HEK293T (cell line): Measurements from ENCODE around the gene TMEM131L.

Experiments used
- CTCF ChIA-PET: fragments of 350-600 bp; formaldehyde crosslinking; extraction: SDS; loops from one replicate; lab custom pipeline; 2021; ENCODE audit warnings: antibody characterized with exemption, inconsistent platforms; lab: Yijun Ruan, JAX
- POLR2A ChIA-PET: fragments of 350-600 bp; formaldehyde crosslinking; extraction: SDS; loops from one replicate; lab custom pipeline; 2020; ENCODE audit warnings: antibody characterized with exemption, inconsistent platforms; lab: Yijun Ruan, JAX
- DNase-seq: peaks from one replicate; pipeline ENCODE4 v3.0.0; 2012; ENCODE audit warnings: mixed read lengths; ENCODE audit errors: extremely low spot score
- ARNT ChIP-seq: fragments of 450-650 bp; IDR thresholded peaks from 2 replicates; pipeline ENCODE4 v1.6.1; 2017; ENCODE audit warnings: mild to moderate bottlenecking
- BHLHE40 ChIP-seq: fragments of 450-650 bp; IDR thresholded peaks from 2 replicates; pipeline ENCODE4 v1.6.1; 2016; ENCODE audit warnings: mild to moderate bottlenecking, moderate library complexity, borderline replicate concordance
- CTBP1 ChIP-seq: fragments of 450-650 bp; IDR thresholded peaks from 2 replicates; pipeline ENCODE4 v1.6.1; 2016; ENCODE audit warnings: borderline replicate concordance
- ELF4 ChIP-seq: fragments of 450-650 bp; IDR thresholded peaks from 2 replicates; pipeline ENCODE4 v1.6.1; 2017; ENCODE audit warnings: antibody characterized with exemption
- FOXA1 ChIP-seq: fragments of 450-650 bp; IDR thresholded peaks from 2 replicates; pipeline ENCODE4 v1.6.1; 2016; ENCODE audit warnings: mild to moderate bottlenecking
- FOXK2 ChIP-seq: fragments of 450-650 bp; IDR thresholded peaks from 2 replicates; pipeline ENCODE4 v1.6.1; 2016; ENCODE audit warnings: mild to moderate bottlenecking
- FOXM1 ChIP-seq: fragments of 450-650 bp; IDR thresholded peaks from 2 replicates; pipeline ENCODE4 v1.6.1; 2017; ENCODE audit warnings: mild to moderate bottlenecking, borderline replicate concordance
- HDGF ChIP-seq: fragments of 450-650 bp; IDR thresholded peaks from 2 replicates; pipeline ENCODE4 v1.6.1; 2017; ENCODE audit warnings: antibody characterized with exemption, borderline replicate concordance
- L3MBTL2 ChIP-seq: fragments of 450-650 bp; conservative IDR thresholded peaks from 2 replicates; pipeline ENCODE4 v1.6.1; 2016; ENCODE audit warnings: mild to moderate bottlenecking
- LEF1 ChIP-seq: fragments of 450-650 bp; IDR thresholded peaks from 2 replicates; pipeline ENCODE4 v1.6.1; 2017; ENCODE audit warnings: mild to moderate bottlenecking, borderline replicate concordance
- NFRKB ChIP-seq: fragments of 450-650 bp; IDR thresholded peaks from 2 replicates; pipeline ENCODE4 v1.6.1; 2016; ENCODE audit warnings: mild to moderate bottlenecking, moderate library complexity
- PKNOX1 ChIP-seq: fragments of 450-650 bp; IDR thresholded peaks from 2 replicates; pipeline ENCODE4 v1.6.1; 2016
- SP1 ChIP-seq: fragments of 450-650 bp; IDR thresholded peaks from 2 replicates; pipeline ENCODE4 v1.6.1; 2017
- SUZ12 ChIP-seq: fragments of 450-650 bp; IDR thresholded peaks from 2 replicates; pipeline ENCODE4 v1.6.1; 2016; ENCODE audit warnings: mild to moderate bottlenecking
- TARDBP ChIP-seq: fragments of 450-650 bp; IDR thresholded peaks from 2 replicates; pipeline ENCODE4 v1.6.1; 2016
- ZNF384 ChIP-seq: fragments of 450-650 bp; IDR thresholded peaks from 2 replicates; pipeline ENCODE4 v1.6.1; 2016

TMEM131L gene

GRCh38 chr4:153520801-153521329, 54.7 kb downstream of the TMEM131L start:
- no peak for TF ChIP-seq ELF4
- TF ChIP-seq CTBP1, result no peak
- TF ChIP-seq FOXA1, result no peak
- TF ChIP-seq TARDBP, result no peak
- TF ChIP-seq BHLHE40, result no peak
- no peak for TF ChIP-seq ARNT
- no peak for TF ChIP-seq L3MBTL2
- TF ChIP-seq PKNOX1, result no peak
- no peak for TF ChIP-seq FOXM1
- no peak for TF ChIP-seq LEF1
- no peak for TF ChIP-seq ZNF384
- no peak for TF ChIP-seq SP1
- no peak for TF ChIP-seq SUZ12
- no peak for TF ChIP-seq NFRKB
- no peak for TF ChIP-seq HDGF
- no peak for TF ChIP-seq FOXK2
- no peak for DNase-seq
- POLR2A ChIA-PET, result no interaction called here
- CTCF ChIA-PET, result interaction anchor here (0.5 to 0.7 kb wide), 2 partner anchors 18 to 266 kb away, joined by 3 read pairs; no protein-coding TSS in a partner anchor

- ChIA-PET CTCF (interaction anchor here (1.4 kb wide), 1 partner anchor 10 kb away, joined by 4 read pairs; no protein-coding TSS in a partner anchor), POLR2A (no interaction called here)
- TF ChIP-seq L3MBTL2, result no peak
Measured at GRCh38 chr4:153521478-153521877, 55.3 kb downstream of the TMEM131L start.

GRCh38 chr4:153521999-153522801, 56.0 kb downstream of the TMEM131L start:
- ChIA-PET CTCF (interaction anchor here (1.2 to 1.4 kb wide), 2 partner anchors 9 to 52 kb away, joined by 3 to 4 read pairs; no protein-coding TSS in a partner anchor), POLR2A (no interaction called here)
- no peak for TF ChIP-seq BHLHE40
- TF ChIP-seq TARDBP, result no peak
- no peak for TF ChIP-seq ARNT
- no peak for TF ChIP-seq SUZ12
- TF ChIP-seq L3MBTL2, result no peak
- no peak for TF ChIP-seq LEF1
- no peak for TF ChIP-seq SP1
- no peak for TF ChIP-seq CTBP1
- no peak for TF ChIP-seq NFRKB
- DNase-seq, result no peak

More at GRCh38 chr4:153521478-153521877, 55.3 kb downstream of the TMEM131L start:
- DNase-seq, result no peak

GRCh38 chr4:153522802-153523094, 56.6 kb downstream of the TMEM131L start:
- no peak for DNase-seq
- TF ChIP-seq SP1 (no peak), SUZ12 (no peak), ELF4 (no peak), NFRKB (no peak), HDGF (no peak), ZNF384 (no peak), PKNOX1 (no peak), CTBP1 (no peak), LEF1 (no peak), TARDBP (no peak), FOXK2 (no peak), FOXM1 (no peak), L3MBTL2 (no peak), ARNT (no peak), FOXA1 (no peak), BHLHE40 (no peak)
- ChIA-PET POLR2A (interaction anchor here (2.4 kb wide), 1 partner anchor 57 kb away, joined by 7 read pairs; the partner anchor contains the start of gene TMEM131L), CTCF (interaction anchor here (0.6 to 1.4 kb wide), 3 partner anchors 8 to 136 kb away, joined by 3 to 4 read pairs (median 4); no protein-coding TSS in a partner anchor)

GRCh38 chr4:153523164-153523796, 57.1 kb downstream of the TMEM131L start:
- POLR2A ChIA-PET, result interaction anchor here (2.4 kb wide), 1 partner anchor 57 kb away, joined by 7 read pairs; the partner anchor contains the start of gene TMEM131L
- TF ChIP-seq ELF4, result no peak
- TF ChIP-seq PKNOX1, result no peak
- no peak for TF ChIP-seq SP1
- no peak for TF ChIP-seq L3MBTL2
- TF ChIP-seq FOXM1, result no peak
- no peak for TF ChIP-seq SUZ12
- no peak for TF ChIP-seq CTBP1
- no peak for TF ChIP-seq HDGF
- TF ChIP-seq ZNF384, result no peak
- CTCF ChIA-PET, result interaction anchor here (0.6 to 1.4 kb wide), 6 partner anchors 8 to 137 kb away, joined by 3 to 4 read pairs (median 4); no protein-coding TSS in a partner anchor
- no peak for DNase-seq

GRCh38 chr4:153523941-153524386, 57.8 kb downstream of the TMEM131L start:
- DNase-seq, result no peak
- no peak for TF ChIP-seq ARNT
- TF ChIP-seq FOXM1, result no peak
- TF ChIP-seq BHLHE40, result no peak
- no peak for TF ChIP-seq LEF1
- no peak for TF ChIP-seq FOXA1
- no peak for TF ChIP-seq ELF4
- TF ChIP-seq SP1, result no peak
- TF ChIP-seq HDGF, result no peak
- no peak for TF ChIP-seq PKNOX1
- no peak for TF ChIP-seq L3MBTL2
- TF ChIP-seq SUZ12, result no peak
- no peak for TF ChIP-seq FOXK2
- TF ChIP-seq TARDBP, result no peak
- no peak for TF ChIP-seq NFRKB
- TF ChIP-seq ZNF384, result no peak
- no peak for TF ChIP-seq CTBP1
- CTCF ChIA-PET, result interaction anchor here (1.3 kb wide), 2 partner anchors 11 to 56 kb away, joined by 3 to 4 read pairs; no protein-coding TSS in a partner anchor
- POLR2A ChIA-PET, result interaction anchor here (2.4 kb wide), 1 partner anchor 58 kb away, joined by 7 read pairs; the partner anchor contains the start of gene TMEM131L
